Fibroblast of mammary gland (primary cell): Measurements from ENCODE around the gene CIITA.
"Not testable (repeated sequence)": the region's sequence is repeated elsewhere in the genome, so short reads cannot be mapped to it uniquely, and the experiment has no call there.

Source experiments
- DNase-seq: peaks from one replicate; pipeline ENCODE4 v3.0.0-alpha.2; 2010; ENCODE audit warnings: low read depth
- H3K4me3 ChIP-seq: 2 replicates; pipeline ENCODE4 v1.5.1; 2011; ENCODE audit warnings: low read depth, mild to moderate bottlenecking, low read length, moderate library complexity; ENCODE audit not compliant: control insufficient read depth
- TF ChIP-seq, protein P1 (sequence below): conservative IDR thresholded peaks from 2 replicates; pipeline ENCODE4 v1.5.1; 2011; ENCODE audit warnings: low read depth, low read length, inconsistent platforms; ENCODE audit not compliant: control insufficient read depth, insufficient read depth

CIITA gene

DNA sequence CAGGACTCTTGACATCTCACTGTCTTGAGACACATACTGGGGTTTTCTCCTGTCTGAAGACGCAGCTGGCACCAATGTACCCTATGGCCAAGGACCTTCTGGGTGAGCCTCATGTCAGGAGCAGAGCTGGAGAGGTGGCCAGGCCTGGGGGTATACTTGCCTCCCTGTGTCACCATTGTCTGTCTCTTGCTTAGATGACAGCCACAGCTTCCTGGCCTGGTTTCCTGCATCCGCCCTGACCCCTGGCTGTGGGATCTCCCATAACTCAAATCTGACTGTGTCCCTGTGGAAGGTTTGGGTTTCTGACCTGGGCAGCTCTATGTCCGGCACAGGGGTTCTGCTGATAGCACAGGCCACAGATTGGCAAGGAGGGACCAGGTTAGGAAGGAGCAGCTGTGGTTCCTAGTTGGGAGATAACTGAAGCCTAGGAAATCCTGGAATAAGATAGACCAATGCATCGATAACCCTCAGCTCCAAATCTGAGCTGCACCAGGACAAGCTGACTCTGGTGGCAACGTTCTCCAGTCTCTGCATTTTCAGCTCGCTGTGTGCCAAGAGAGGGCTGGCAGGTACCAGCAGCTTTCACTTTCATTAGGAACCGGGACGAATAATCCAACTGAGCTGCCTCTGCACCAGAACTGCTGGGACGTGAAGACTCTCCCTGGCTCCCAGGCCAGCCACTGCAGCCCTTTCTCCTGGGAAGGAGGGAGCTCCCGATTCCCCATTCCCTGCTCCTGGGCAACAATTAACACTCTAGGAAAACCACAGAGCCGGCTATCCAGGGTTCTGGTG lies 60.3 kb downstream of the CIITA start:
- TF ChIP-seq, protein P1, sequence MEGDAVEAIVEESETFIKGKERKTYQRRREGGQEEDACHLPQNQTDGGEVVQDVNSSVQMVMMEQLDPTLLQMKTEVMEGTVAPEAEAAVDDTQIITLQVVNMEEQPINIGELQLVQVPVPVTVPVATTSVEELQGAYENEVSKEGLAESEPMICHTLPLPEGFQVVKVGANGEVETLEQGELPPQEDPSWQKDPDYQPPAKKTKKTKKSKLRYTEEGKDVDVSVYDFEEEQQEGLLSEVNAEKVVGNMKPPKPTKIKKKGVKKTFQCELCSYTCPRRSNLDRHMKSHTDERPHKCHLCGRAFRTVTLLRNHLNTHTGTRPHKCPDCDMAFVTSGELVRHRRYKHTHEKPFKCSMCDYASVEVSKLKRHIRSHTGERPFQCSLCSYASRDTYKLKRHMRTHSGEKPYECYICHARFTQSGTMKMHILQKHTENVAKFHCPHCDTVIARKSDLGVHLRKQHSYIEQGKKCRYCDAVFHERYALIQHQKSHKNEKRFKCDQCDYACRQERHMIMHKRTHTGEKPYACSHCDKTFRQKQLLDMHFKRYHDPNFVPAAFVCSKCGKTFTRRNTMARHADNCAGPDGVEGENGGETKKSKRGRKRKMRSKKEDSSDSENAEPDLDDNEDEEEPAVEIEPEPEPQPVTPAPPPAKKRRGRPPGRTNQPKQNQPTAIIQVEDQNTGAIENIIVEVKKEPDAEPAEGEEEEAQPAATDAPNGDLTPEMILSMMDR = no peak
- no peak overlapping the region for H3K4me3 ChIP-seq
- no peak for DNase-seq

DNA sequence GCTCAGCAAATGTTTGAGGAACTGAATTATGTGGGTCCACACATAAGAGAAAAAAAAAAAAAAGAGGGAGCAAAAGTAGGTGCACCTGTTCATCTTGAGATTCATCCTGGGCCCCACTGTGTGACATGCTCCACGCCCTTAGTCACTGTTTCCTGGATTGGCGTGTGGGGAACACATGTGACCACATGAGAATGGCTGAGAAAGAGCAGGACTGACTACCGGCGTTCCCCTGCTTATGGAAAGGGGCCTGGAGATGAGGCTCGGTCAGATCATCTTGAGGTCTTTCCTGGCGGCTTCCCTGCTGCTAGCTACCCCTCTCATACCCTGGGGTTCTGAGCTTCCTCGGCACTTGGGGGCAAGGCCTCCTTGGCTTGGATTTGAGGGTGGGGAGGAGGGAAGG lies 61.3 kb downstream of the CIITA start:
- H3K4me3 ChIP-seq = no peak overlapping the region
- TF ChIP-seq, protein P1 = no peak
- DNase-seq = peak; percentile 27

DNA sequence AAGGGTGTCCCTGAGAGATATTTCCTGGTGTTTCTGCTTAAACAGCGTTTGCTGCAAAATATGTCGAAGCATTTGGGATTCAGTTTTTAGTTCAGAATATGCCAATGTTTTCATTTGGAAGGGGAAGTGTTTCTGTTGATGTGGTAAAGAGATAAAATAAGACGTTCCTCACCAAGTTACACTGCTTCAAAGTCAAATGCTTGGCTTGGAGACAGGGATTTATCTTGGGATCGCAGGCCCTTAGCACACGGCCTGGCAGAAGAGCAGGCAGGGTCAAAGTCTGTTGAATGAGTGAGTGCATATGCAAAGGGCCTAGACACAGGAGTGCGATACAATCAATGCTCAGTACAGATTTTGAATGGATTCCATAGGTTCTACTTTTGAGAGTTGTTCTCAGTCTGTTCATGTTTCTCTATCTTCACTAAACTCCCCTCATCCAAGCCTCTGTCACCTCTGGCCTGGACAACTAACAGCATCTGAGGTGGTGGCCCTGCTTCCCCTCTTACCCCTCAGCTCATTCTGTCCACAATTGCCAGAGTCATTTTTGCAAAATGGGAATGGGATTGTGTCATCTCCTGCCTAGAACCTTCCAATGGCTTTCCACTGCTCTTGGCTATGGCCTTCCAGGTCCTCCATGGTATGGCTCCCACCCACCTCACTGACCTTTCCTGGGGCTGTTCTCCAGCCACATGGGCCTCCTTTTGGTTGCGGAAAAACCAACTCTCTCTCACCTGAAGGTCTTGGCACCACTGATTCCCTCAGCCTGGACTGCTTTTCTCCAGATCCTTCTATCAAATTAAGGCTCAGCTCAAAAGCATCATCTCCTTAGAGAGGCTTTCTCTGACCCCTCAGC lies 62.0 kb downstream of the CIITA start:
- TF ChIP-seq, protein P1 = no peak
- no peak for DNase-seq
- H3K4me3 ChIP-seq = peak overlapping the region; percentile 2

DNA sequence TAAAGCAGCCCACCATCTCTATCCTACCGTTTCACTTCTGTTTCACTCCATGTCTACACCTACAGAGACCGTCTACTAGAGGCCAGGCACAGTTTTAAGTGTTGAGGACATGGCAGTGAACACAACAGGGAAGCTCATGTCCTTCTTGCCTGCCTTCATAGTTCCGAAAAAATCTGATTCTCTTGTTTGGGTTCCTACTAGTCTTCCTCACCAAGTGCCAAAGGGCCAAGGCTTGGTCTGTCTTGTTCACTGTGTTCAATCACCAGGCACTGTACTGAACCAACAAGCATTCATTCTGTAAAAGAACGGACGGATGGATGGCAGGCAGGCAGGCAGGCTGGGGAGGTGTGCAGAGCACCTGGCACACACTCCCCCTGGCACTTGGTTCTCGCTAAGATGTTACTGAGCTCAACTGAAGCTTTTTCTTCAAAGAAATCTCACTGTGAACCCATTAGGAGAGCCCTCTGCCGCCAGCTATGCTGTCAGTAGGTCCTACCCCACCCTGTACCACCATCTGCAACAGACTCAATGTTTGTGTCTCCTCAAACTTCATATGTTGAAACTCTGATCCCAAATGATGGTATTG lies 62.7 kb downstream of the CIITA start:
- TF ChIP-seq, protein P1 = no peak
- peak overlapping the region; percentile 81 for H3K4me3 ChIP-seq
- DNase-seq = no peak

DNA sequence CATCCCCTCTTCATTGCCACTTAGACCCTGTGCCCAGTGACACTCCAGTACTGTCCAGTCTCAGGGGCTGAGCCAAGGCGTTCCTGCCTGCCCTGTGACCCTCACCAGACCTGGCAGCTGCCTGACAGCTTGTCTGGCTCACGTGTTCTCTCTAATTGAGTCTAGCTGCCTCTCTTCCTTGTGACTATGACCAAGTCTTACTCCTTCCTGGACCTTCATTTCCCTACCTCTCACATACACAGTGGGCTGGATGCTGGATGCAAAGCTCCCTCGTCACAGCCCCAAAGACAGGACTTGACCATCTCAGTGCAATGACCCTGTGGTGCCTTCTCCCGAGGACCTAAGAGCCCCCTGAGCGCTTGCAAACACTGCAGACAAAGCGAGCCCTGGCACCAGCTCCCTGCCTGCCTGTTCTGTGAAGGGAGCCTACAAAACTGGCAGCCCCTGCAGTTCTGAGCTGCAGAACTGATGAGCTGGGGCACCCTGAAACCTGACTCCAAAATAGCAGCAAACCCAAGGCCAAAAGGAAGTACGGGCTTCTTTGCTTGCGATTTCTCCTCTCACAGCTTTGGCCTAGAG lies 63.6 kb downstream of the CIITA start:
- H3K4me3 ChIP-seq = peak overlapping the region; percentile 81
- TF ChIP-seq, protein P1 = no peak
- DNase-seq = peak; percentile 30

DNA sequence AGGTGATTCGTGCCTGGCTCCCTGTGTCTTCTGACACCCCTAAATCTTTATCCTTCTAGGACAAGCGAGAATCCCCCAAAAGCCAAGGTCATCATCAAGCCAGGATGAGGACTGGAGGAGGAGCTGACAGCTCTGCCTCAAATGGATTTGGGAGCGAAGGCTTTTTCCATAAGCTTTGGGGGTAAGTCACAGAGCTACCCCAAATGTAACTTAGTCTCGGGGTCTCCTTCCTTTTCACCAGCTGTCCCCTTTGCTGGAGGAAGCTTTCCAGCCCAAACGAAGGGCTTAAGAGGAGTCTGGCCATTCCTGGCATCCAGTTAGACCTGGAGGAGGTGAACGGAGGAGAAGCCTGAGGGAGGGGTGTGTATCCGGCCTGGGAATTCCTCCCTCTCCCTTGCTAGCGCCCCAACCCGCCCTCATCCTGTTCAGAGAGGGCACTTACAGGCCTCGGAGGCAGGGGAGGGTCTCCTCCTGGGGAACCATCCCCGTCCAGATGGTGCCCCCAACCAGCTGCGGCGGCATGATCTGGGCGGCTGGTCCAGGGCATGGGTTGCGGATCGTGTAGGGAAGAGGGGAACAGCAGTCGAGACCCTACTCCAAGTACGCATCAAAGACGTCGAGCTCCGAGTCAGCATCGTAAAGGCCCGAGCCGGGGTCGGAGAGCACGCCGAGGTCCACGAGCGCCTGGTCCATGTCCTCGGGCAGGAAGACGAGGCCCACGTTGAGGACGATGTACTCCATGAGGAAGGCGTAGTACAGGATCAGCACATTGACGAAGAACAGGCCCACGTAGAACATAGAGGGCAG lies 64.3 kb downstream of the CIITA start:
- TF ChIP-seq, protein P1 = no peak
- peak overlapping the region; percentile 81 for H3K4me3 ChIP-seq
- DNase-seq = no peak

DNA sequence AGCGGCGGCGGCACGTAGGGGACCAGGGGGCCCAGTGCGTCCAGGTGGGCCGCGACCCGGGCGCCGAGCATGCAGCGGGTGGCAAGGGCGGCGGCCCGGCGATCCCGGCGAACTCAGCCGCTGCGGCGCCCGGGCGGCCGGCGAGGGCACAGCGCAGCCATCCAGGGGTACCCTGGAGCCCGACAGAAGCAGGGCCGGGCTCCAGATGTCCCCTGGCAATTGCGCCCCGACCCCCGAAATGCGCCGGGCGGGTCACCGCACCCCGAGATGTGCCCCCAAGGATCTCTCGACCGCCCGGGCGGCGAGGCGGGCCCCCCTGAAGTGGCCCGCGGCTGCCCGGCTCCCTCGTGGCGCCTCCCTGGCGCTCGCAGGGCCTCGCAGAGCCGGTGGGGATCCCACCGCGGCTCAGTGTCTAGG lies 64.9 kb downstream of the CIITA start:
- not testable (repeated sequence) for DNase-seq
- peak overlapping the region; percentile 81 for H3K4me3 ChIP-seq
